GM19397 (cell line): ENCODE data around the gene ANKRD6.
"Not testable (repeated sequence)": the region's sequence is repeated elsewhere in the genome, so short reads cannot be mapped to it uniquely, and the experiment has no call there.

ENCODE experiments used
- ATAC-seq: cut with Tn5 transposase; IDR thresholded peaks from one replicate; pipeline ENCODE4 v1.9.1; 2021; ENCODE audit warnings: mild to moderate bottlenecking, moderate library complexity; ENCODE audit not compliant: unreplicated experiment

ANKRD6 gene

GRCh38 chr6:89591745-89592144 is 158.8 kb downstream of the ANKRD6 start:
- ATAC-seq: no peak

GRCh38 chr6:89596056-89596455 is 163.1 kb downstream of the ANKRD6 start:
- ATAC-seq: peak; percentile 72

- ATAC-seq: no peak
Measured at GRCh38 chr6:89596484-89596883, 163.5 kb downstream of the ANKRD6 start.

GRCh38 chr6:89597372-89597771 is 164.4 kb downstream of the ANKRD6 start:
- ATAC-seq: no peak

- no peak for ATAC-seq
Measured at GRCh38 chr6:89597988-89598387, 165.0 kb downstream of the ANKRD6 start.

GRCh38 chr6:89599727-89600126 is 166.8 kb downstream of the ANKRD6 start:
- no peak for ATAC-seq

GRCh38 chr6:89602166-89602565 is 169.2 kb downstream of the ANKRD6 start:
- ATAC-seq: no peak

- ATAC-seq: no peak
Measured at GRCh38 chr6:89604653-89605052, 171.7 kb downstream of the ANKRD6 start.

GRCh38 chr6:89605861-89606260 is 172.9 kb downstream of the ANKRD6 start:
- ATAC-seq: no peak

- ATAC-seq: no peak
Measured at GRCh38 chr6:89610149-89610642, 177.2 kb downstream of the ANKRD6 start.

- no peak for ATAC-seq
Measured at GRCh38 chr6:89611666-89612065, 178.7 kb downstream of the ANKRD6 start.

GRCh38 chr6:89612121-89612520 is 179.2 kb downstream of the ANKRD6 start:
- no peak for ATAC-seq

GRCh38 chr6:89613790-89614189 is 180.8 kb downstream of the ANKRD6 start:
- no peak for ATAC-seq

- ATAC-seq: no peak
Measured at GRCh38 chr6:89615882-89616281, 182.9 kb downstream of the ANKRD6 start.

- no peak for ATAC-seq
Measured at GRCh38 chr6:89616531-89616930, 183.6 kb downstream of the ANKRD6 start.

- no peak for ATAC-seq
Measured at GRCh38 chr6:89618026-89618425, 185.1 kb downstream of the ANKRD6 start.

GRCh38 chr6:89619567-89619966 is 186.6 kb downstream of the ANKRD6 start:
- no peak for ATAC-seq

- ATAC-seq: no peak
Measured at GRCh38 chr6:89623749-89624148, 190.8 kb downstream of the ANKRD6 start.

- no peak for ATAC-seq
Measured at GRCh38 chr6:89630488-89630887, 197.5 kb downstream of the ANKRD6 start.

- not testable (repeated sequence) for ATAC-seq
Measured at GRCh38 chr6:89636412-89636811, 203.5 kb downstream of the ANKRD6 start.

- ATAC-seq: no peak
Measured at GRCh38 chr6:89637960-89638319, 205.0 kb downstream of the ANKRD6 start.

GRCh38 chr6:89638320-89639195 is 205.6 kb downstream of the ANKRD6 start, which contains the start of gene LYRM2:
Gene LYRM2, minus strand, starts transcription at chr6:89638747. Its CDS starts 31 bp downstream, at chr6:89638716.
- ATAC-seq: peak; percentile 98

GRCh38 chr6:89640804-89641203 is 207.9 kb downstream of the ANKRD6 start:
- ATAC-seq: no peak
